COLO829 (cell line): ENCODE measurements around the gene MYDGF.
"Not testable (repeated sequence)": the region's sequence is repeated elsewhere in the genome, so short reads cannot be mapped to it uniquely, and the experiment has no call there.

Experiments
- DNase-seq: peaks from one replicate; pipeline ENCODE4 v3.0.0; 2012; ENCODE audit warnings: low spot score

MYDGF gene

GRCh38 chr19:4669723-4670480 is at the start of gene MYDGF:
Gene MYDGF (minus strand): TSS chr19:4670342. CDS start chr19:4670334, 8 bp downstream.
- DNase-seq: peak; percentile 98

GRCh38 chr19:4719499-4719866 is 49.3 kb upstream of the MYDGF start:
- DNase-seq: no peak

GRCh38 chr19:4717966-4718701 is 48.0 kb upstream of the MYDGF start:
- DNase-seq: no peak

DNA sequence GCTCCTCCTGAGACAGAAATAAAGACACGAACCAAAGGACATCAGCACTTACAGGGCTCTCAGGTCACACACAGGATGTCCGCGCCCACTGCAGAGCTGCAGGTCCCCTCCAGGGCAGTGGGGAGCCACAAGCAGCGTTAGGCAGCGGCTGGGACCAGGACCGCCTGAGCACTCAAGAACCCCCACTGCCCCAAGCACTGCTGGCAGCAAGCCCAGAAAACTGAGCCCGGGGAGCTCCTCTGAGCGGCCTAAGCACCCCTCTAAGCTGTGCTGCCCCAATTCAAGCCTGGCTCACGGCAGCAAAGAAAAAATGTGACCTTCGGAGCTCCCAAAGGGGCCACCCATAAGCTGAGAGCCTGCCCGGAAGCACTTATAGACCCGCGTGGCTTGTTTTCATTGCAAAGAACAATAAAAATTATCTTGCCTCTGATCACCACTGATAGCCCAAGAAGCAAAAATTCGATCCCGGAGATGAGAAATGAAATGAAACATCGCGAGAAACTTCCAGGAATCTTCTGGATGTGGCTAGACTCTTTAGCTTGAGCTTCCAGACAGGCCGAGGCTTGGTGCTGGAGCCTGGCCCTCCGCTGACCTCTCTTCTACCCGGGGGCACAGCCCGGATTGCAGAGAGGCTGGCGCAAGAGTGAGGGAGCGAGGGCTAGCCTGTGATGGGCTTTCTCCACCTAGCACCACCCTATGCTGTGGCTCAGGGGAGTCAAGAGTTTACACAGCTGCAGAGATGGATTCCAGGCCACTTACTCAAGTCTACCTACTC is 47.2 kb upstream of the MYDGF start:
- no peak for DNase-seq

- DNase-seq: no peak
These were observed 45.5 kb upstream of the MYDGF start for GRCh38 chr19:4715529-4716221.

GRCh38 chr19:4715178-4715528 is 45.0 kb upstream of the MYDGF start:
- not testable (repeated sequence) for DNase-seq

GRCh38 chr19:4714016-4714415 is 43.9 kb upstream of the MYDGF start:
- no peak for DNase-seq

DNA sequence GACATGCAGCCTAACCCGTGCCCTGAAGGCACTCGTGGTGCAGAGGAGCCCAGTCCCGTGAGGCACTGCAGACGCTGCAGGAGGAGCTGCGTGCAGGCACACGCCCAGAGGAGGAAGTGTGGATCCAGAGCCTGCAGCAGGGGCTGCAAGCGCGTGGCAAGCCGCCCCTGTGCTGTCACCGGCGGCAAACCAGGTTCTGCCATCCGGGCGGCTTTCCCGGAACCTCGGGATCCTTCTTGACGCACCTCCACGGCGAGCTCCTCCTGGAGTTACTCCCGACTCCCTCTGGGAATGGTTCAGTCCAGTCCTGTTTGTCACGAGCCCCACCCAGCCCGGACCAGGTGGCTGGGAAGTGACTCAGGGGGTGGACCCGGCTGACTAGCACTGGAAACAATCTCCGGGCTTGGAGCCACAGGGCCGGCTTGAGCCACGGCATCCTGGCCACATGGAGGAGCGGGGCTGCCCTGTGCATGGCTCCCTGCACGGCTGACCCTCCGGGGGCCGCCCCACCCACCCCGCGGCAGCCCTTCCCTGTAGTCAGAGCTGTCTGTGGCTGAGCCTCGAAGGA is 43.3 kb upstream of the MYDGF start:
- DNase-seq: no peak

DNA sequence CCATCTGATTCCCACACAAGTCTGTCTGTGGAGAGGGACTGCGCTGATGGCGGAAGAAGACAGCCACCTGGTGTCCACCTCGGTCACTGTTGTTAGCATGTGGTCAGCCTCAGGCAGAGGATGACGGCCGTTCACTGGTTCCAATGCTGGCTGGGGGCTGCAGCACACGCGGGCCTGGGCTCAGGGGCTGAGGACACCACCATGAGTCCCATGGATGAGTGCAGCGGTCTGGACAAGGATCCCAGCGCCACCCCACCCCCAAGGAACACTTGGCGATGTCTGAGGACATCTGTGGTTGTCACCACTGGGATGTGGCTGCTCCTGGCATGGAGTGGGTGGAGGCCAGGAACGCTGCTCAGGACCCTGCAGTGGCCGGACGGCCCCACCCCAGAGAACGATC is 42.6 kb upstream of the MYDGF start:
- DNase-seq: no peak

- DNase-seq: no peak
These were observed 41.1 kb upstream of the MYDGF start for GRCh38 chr19:4711211-4711610.

DNA sequence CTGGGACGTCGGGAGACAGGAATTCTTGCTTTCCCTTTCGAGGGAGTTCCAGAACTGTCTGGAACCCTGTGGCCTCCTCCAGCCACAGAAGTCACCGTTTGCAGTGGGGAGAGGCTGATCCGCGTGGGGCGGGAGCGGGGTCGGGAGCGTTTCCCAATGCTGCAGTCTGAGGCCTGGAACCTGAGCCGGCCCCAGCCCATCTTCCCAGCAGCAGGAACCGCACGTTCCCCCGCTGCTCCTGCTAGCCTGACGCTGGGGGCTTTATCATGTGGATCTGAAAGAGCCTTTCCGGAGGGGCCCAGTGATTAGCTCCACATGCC is 40.1 kb upstream of the MYDGF start:
- no peak for DNase-seq

DNA sequence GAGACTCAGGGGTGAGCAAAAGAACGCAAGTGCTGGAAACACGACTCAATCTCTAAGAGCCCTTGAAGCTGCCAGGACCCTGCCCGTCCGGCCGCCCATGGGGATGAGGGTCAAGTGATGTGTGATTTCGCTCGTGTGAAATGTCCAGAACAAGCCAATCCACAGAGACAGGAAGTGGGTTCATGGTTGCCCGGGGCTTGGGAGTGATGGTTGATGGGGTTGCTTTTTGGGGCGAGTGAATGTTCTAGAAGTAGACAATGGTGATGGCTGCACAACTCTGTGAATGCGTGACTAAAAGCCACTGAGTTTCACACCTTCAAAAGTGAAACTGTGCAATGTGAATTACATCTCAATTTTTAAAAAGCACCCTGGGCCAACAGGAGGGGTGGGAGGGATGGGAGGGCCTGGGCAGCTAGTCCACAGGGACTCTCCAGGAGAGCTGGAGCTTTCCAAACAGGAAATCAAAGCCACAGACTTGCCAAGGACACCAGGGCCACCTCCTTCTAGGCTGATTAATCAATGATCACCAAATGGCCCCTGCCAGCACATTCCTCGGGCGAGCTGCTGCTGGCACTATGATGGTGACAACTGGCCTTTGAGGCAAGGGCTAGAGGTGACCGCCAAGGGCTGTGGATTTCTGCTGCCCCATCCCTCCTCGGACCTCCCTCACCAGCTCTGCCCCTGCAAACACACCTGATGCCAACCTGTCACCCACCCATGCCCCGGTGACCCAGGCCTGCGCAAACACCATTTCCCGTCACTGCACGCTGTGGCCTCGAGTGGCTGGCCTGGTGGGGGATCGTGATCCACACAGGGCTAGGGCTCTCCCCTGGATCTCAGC is 39.5 kb upstream of the MYDGF start:
- DNase-seq: no peak

DNA sequence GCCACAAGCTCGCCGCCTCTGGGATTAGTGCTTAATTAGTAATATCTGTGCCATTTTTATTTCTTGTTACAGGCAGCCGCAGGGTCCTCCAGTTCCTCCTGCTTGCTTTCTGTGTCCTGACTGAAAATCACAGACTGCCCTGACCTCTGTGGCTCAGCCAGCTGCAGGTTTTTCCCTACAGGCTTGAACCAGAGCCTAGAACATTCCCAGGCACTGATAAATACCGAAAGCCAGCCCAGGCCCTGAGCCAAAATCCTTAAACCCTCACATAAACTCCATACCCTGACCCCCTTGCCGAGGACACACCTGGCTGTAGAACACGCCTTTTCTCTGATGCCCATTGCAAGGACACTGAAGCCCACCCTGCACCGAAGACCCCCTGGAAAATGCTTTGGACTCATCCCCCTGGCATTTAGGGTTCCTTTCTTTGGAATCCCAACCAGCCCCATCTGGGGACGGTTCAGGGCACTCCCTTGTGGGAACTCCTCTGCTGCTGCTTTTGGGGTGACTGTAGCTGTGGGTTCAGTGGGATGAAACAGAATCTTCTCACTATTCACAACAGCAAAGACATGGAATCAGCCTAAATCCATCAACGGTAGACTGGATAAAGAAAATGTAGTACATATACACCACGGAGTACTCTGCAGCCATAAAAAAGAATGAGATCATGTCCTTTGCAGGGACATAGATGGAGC is 38.0 kb upstream of the MYDGF start:
- DNase-seq: no peak

DNA sequence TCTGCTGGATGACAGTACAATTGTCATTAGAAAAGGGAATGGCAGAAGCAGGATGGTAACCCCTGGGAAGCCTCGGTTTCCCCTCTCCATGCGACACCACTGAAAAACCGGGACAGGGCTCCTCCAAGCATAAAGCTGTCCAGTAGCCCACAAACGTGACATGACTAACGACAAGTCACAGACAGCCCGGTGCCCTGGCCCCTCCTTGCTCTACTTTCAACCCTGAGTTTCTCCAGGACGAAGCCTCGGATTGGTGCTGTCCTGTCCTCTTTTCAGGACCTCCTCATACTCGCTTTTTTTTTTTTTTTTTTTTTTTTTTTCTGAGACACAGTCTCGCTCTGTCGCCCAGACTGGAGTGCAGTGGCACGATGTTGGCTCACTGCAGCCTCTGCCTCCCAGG is 37.2 kb upstream of the MYDGF start:
- no peak for DNase-seq

- no peak for DNase-seq
These were observed 35.4 kb upstream of the MYDGF start for GRCh38 chr19:4705413-4706131.

DNA sequence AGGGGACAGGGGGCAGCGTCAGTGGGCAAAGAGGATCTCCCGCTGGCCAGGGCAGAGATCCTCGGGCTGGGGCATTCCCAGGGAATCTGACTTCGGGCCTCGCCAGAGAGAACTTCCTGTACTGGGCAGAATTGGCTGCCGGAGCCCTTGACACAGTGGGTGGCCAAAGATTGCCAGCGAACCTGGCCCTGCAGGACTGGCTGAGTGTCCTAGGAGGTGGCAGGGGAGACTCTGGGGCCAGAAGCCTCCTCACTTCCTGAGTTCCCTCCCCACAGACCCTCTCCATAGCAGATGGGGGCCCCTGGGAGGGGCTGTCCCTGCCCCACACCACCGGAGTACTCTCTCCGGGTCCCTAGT is 34.2 kb upstream of the MYDGF start:
- DNase-seq: no peak

GRCh38 chr19:4703671-4704316 is 33.7 kb upstream of the MYDGF start:
- no peak for DNase-seq

DNA sequence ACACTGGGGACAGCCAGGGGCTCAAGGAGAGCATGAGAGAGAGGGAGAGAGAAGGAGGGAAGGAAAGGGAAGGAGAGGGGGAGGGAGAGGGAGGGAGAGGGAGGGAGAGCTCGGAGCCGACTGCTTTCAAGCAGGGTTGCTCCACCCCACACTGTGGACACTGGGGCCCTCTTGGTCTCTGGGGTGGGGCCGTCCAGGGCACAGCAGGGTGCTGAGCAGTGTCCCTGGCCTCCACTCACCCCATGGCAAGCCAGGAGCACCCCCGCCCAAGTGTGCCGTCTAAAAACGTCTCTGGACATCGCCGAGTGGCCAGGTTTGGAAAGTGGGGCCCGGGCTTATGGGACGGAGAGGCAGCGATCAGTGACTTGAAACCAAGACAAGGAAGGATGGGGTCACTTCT is 32.6 kb upstream of the MYDGF start:
- DNase-seq: no peak

GRCh38 chr19:4701557-4701956 is 31.4 kb upstream of the MYDGF start:
- DNase-seq: no peak

GRCh38 chr19:4700693-4700970 is 30.5 kb upstream of the MYDGF start:
- no peak for DNase-seq
